Measurements from ENCODE around the gene TP53TG5.

DNA sequence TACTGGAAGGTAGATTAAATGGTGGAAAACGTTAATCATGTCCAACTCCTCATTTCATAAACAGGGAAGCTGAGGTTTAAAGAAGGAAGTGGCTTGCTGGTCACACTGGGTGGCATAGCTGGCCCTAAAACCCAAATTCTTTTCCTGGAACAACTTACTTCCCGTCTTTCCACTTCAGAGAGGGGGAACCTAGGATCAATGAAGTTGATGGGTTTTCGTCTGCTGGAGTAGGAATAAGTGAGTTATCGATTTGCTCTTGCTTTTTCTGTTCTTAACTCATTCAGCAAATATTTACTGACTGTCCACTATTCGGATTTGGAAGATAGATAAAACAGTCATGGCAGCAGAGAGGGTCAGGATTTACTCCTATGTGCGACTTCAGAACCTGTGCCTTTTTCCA, 16.3 kb downstream of the TP53TG5 start:
- no peak for TF ChIP-seq ZNF221 (tag by site-specific recombination; IDR thresholded peaks at IDR 0.05; ENCODE audit: borderline replicate concordance)
- no peak for TF ChIP-seq ZNF76 (tag by site-specific recombination; IDR thresholded peaks at IDR 0.05; ENCODE audit: borderline replicate concordance, low read depth)
- TF ChIP-seq, protein P1, sequence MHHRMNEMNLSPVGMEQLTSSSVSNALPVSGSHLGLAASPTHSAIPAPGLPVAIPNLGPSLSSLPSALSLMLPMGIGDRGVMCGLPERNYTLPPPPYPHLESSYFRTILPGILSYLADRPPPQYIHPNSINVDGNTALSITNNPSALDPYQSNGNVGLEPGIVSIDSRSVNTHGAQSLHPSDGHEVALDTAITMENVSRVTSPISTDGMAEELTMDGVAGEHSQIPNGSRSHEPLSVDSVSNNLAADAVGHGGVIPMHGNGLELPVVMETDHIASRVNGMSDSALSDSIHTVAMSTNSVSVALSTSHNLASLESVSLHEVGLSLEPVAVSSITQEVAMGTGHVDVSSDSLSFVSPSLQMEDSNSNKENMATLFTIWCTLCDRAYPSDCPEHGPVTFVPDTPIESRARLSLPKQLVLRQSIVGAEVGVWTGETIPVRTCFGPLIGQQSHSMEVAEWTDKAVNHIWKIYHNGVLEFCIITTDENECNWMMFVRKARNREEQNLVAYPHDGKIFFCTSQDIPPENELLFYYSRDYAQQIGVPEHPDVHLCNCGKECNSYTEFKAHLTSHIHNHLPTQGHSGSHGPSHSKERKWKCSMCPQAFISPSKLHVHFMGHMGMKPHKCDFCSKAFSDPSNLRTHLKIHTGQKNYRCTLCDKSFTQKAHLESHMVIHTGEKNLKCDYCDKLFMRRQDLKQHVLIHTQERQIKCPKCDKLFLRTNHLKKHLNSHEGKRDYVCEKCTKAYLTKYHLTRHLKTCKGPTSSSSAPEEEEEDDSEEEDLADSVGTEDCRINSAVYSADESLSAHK (tag by site-specific recombination; IDR thresholded peaks at IDR 0.05), result no peak
- TF ChIP-seq, protein P2, sequence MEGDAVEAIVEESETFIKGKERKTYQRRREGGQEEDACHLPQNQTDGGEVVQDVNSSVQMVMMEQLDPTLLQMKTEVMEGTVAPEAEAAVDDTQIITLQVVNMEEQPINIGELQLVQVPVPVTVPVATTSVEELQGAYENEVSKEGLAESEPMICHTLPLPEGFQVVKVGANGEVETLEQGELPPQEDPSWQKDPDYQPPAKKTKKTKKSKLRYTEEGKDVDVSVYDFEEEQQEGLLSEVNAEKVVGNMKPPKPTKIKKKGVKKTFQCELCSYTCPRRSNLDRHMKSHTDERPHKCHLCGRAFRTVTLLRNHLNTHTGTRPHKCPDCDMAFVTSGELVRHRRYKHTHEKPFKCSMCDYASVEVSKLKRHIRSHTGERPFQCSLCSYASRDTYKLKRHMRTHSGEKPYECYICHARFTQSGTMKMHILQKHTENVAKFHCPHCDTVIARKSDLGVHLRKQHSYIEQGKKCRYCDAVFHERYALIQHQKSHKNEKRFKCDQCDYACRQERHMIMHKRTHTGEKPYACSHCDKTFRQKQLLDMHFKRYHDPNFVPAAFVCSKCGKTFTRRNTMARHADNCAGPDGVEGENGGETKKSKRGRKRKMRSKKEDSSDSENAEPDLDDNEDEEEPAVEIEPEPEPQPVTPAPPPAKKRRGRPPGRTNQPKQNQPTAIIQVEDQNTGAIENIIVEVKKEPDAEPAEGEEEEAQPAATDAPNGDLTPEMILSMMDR (tag by site-specific recombination; IDR thresholded peaks at IDR 0.05), result no peak
- TF ChIP-seq, protein P3, sequence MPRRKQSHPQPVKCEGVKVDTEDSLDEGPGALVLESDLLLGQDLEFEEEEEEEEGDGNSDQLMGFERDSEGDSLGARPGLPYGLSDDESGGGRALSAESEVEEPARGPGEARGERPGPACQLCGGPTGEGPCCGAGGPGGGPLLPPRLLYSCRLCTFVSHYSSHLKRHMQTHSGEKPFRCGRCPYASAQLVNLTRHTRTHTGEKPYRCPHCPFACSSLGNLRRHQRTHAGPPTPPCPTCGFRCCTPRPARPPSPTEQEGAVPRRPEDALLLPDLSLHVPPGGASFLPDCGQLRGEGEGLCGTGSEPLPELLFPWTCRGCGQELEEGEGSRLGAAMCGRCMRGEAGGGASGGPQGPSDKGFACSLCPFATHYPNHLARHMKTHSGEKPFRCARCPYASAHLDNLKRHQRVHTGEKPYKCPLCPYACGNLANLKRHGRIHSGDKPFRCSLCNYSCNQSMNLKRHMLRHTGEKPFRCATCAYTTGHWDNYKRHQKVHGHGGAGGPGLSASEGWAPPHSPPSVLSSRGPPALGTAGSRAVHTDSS (tag by site-specific recombination; IDR thresholded peaks at IDR 0.05), result no peak
- TF ChIP-seq ZNF146 (tag by site-specific recombination; IDR thresholded peaks at IDR 0.05), result no peak
- no peak for TF ChIP-seq ZNF664 (tag by site-specific recombination; IDR thresholded peaks at IDR 0.05)

All from HEK293 (cell line).